NT2/D1 (cell line): ENCODE measurements around the gene NACC2.

Experiments used
- DNase-seq: peaks from one replicate; pipeline ENCODE4 v3.0.0-alpha.2; 2011; ENCODE audit warnings: low read depth, low spot score
- H3K27me3 ChIP-seq: 2 replicates; pipeline ENCODE4 v1.6.0; 2011; ENCODE audit warnings: mild to moderate bottlenecking; ENCODE audit not compliant: insufficient read length, insufficient read depth
- H3K36me3 ChIP-seq: 2 replicates; pipeline ENCODE4 v1.6.1; 2011; ENCODE audit warnings: mild to moderate bottlenecking, low read length, mixed read lengths; ENCODE audit not compliant: insufficient read depth, insufficient read length
- H3K4me1 ChIP-seq: 2 replicates; pipeline ENCODE4 v1.5.1; 2011; ENCODE audit not compliant: insufficient read depth, insufficient read length
- H3K4me3 ChIP-seq: 2 replicates; pipeline ENCODE4 v1.5.1; 2011; ENCODE audit warnings: low read depth; ENCODE audit not compliant: insufficient read length
- H3K9ac ChIP-seq: 2 replicates; pipeline ENCODE4 v1.6.0; 2011; ENCODE audit warnings: low read depth; ENCODE audit not compliant: insufficient read length
- H3K9me3 ChIP-seq: 2 replicates; pipeline ENCODE4 v1.5.1; 2011; ENCODE audit warnings: mild to moderate bottlenecking, low read length; ENCODE audit not compliant: insufficient read depth
- SUZ12 ChIP-seq: IDR thresholded peaks from 2 replicates; pipeline ENCODE4 v1.6.1; 2011; ENCODE audit not compliant: insufficient read length, insufficient read depth; ENCODE audit errors: extremely low read depth
- YY1 ChIP-seq: IDR thresholded peaks from 2 replicates; pipeline ENCODE4 v1.6.1; 2011; ENCODE audit not compliant: insufficient read length, insufficient read depth
- ZNF274 ChIP-seq: IDR thresholded peaks from 2 replicates; pipeline ENCODE4 v1.6.1; 2011; ENCODE audit warnings: mild to moderate bottlenecking, low read depth, low read length

Gene NACC2

GRCh38 chr9:136024696-136025316, 70.3 kb downstream of the NACC2 start:
- H3K27me3 ChIP-seq: no peaks in the 10 kb centered on the region
- H3K36me3 ChIP-seq: peaks cover 61% of the 10 kb centered on the region
- no peak overlapping the region for H3K9ac ChIP-seq
- H3K4me3 ChIP-seq: no peak overlapping the region
- peaks cover 14% of the 10 kb centered on the region for H3K4me1 ChIP-seq
- no peak for DNase-seq
- TF ChIP-seq YY1 (no peak), SUZ12 (no peak), ZNF274 (no peak)
- peaks cover 14% of the 10 kb centered on the region; the same call in 1 of the 2 replicates for H3K9me3 ChIP-seq

GRCh38 chr9:136024286-136024685, 70.8 kb downstream of the NACC2 start:
- Histone ChIP-seq H3K4me1 (peaks cover 14% of the 10 kb centered on the region), H3K9ac (no peak overlapping the region), H3K4me3 (no peak overlapping the region), H3K27me3 (no peaks in the 10 kb centered on the region), H3K9me3 (peaks cover 8% of the 10 kb centered on the region; the same call in 1 of the 2 replicates), H3K36me3 (peaks cover 59% of the 10 kb centered on the region)
- DNase-seq: no peak
- TF ChIP-seq YY1 (no peak), ZNF274 (no peak), SUZ12 (no peak)

- H3K36me3 ChIP-seq: peaks cover 56% of the 10 kb centered on the region
- no peak for DNase-seq
- peaks cover 2% of the 10 kb centered on the region; the same call in 1 of the 2 replicates for H3K9me3 ChIP-seq
- H3K9ac ChIP-seq: no peak overlapping the region
- H3K4me3 ChIP-seq: no peak overlapping the region
- no peaks in the 10 kb centered on the region for H3K27me3 ChIP-seq
- TF ChIP-seq ZNF274 (no peak), YY1 (no peak), SUZ12 (no peak)
- peaks cover 14% of the 10 kb centered on the region for H3K4me1 ChIP-seq
These were observed 71.5 kb downstream of the NACC2 start for GRCh38 chr9:136023410-136024225.

GRCh38 chr9:136022731-136023409, 72.2 kb downstream of the NACC2 start:
- no peak for TF ChIP-seq YY1
- TF ChIP-seq ZNF274: no peak
- DNase-seq: no peak
- H3K27me3 ChIP-seq: no peaks in the 10 kb centered on the region
- no peak overlapping the region for H3K9ac ChIP-seq
- no peaks in the 10 kb centered on the region for H3K9me3 ChIP-seq
- H3K4me1 ChIP-seq: peaks cover 17% of the 10 kb centered on the region
- no peak overlapping the region for H3K4me3 ChIP-seq
- H3K36me3 ChIP-seq: peaks cover 60% of the 10 kb centered on the region

- Histone ChIP-seq H3K27me3 (no peaks in the 10 kb centered on the region), H3K9me3 (no peaks in the 10 kb centered on the region), H3K4me1 (peaks cover 22% of the 10 kb centered on the region), H3K36me3 (peaks cover 63% of the 10 kb centered on the region), H3K9ac (no peak overlapping the region), H3K4me3 (no peak overlapping the region)
- no peak for DNase-seq
- no peak for TF ChIP-seq SUZ12
These were observed 73.0 kb downstream of the NACC2 start for GRCh38 chr9:136021872-136022681.

- H3K27me3 ChIP-seq: no peaks in the 10 kb centered on the region
- H3K9ac ChIP-seq: no peak overlapping the region
- peak; percentile 56 for DNase-seq
- no peak overlapping the region for H3K4me3 ChIP-seq
- H3K9me3 ChIP-seq: no peaks in the 10 kb centered on the region
- H3K36me3 ChIP-seq: peaks cover 70% of the 10 kb centered on the region
- H3K4me1 ChIP-seq: peaks cover 26% of the 10 kb centered on the region
- no peak for TF ChIP-seq YY1
- TF ChIP-seq SUZ12: no peak
- no peak for TF ChIP-seq ZNF274
These were observed 73.8 kb downstream of the NACC2 start for GRCh38 chr9:136021171-136021871.
